ENCODE measurements around the gene RNF223. TPM values are rescaled to one million over a fixed set of nuclear protein-coding genes. Genes with fewer than 3 reads are reported as not detected.

RNF223 gene
- total RNA-seq, 4 donors from 2014 or later = not detected

- no peak for TF ChIP-seq POLR2AphosphoS5 (IDR thresholded peaks at IDR 0.05)
- TF ChIP-seq POLR2A (IDR thresholded peaks at IDR 0.05; ENCODE audit: low read depth) = no peak
- no peak for TF ChIP-seq EP300 (IDR thresholded peaks at IDR 0.05)
- TF ChIP-seq CTCF (IDR thresholded peaks at IDR 0.05) = no peak
- no peak for DNase-seq (ENCODE audit: extremely low spot score)
- no peaks in the 10 kb centered on the region for H3K9me3 ChIP-seq
- H3K4me3 ChIP-seq = no peak overlapping the region
- no peak overlapping the region for H3K27ac ChIP-seq (replicated peaks in 1 of 4)
- peaks cover 0 to 25% (median 10%) of the 10 kb centered on the region in 4 donors for H3K36me3 ChIP-seq
- no peaks in the 10 kb centered on the region for H3K27me3 ChIP-seq
- WGBS = 95% methylated on average over 22 of the region's 45 CpGs
- intact Hi-C loops (cut with DNase I) = no loop called here
- H3K4me1 ChIP-seq = no peaks in the 10 kb centered on the region
Measured at GRCh38 chr1:1090424-1091343, 16.6 kb upstream of the RNF223 start.

- Histone ChIP-seq H3K27ac (replicated peaks in 1 of 4) (no peak overlapping the region), H3K36me3 (peaks cover 0 to 25% (median 12%) of the 10 kb centered on the region in 4 donors), H3K27me3 (no peaks in the 10 kb centered on the region), H3K4me1 (no peaks in the 10 kb centered on the region), H3K4me3 (no peak overlapping the region), H3K9me3 (no peaks in the 10 kb centered on the region)
- 94% methylated on average over 16 of the region's 22 CpGs for WGBS
- DNase-seq (ENCODE audit: extremely low spot score) = no peak
- TF ChIP-seq CTCF (IDR thresholded peaks at IDR 0.05) (no peak), POLR2AphosphoS5 (IDR thresholded peaks at IDR 0.05) (no peak), EP300 (IDR thresholded peaks at IDR 0.05) (no peak), POLR2A (IDR thresholded peaks at IDR 0.05; ENCODE audit: low read depth) (no peak)
- intact Hi-C loops (cut with DNase I) = no loop called here
Measured at GRCh38 chr1:1089731-1090423, 15.8 kb upstream of the RNF223 start.

GRCh38 chr1:1088801-1089680 lies 14.9 kb upstream of the RNF223 start:
- intact Hi-C loops (cut with DNase I) = no loop called here
- TF ChIP-seq EP300 (IDR thresholded peaks at IDR 0.05) (no peak), POLR2AphosphoS5 (IDR thresholded peaks at IDR 0.05) (no peak), CTCF (IDR thresholded peaks at IDR 0.05) (no peak), POLR2A (IDR thresholded peaks at IDR 0.05; ENCODE audit: low read depth) (no peak)
- Histone ChIP-seq H3K27me3 (no peaks in the 10 kb centered on the region), H3K27ac (replicated peaks in 1 of 4) (no peak overlapping the region), H3K9me3 (no peaks in the 10 kb centered on the region), H3K36me3 (peaks cover 0 to 32% (median 15%) of the 10 kb centered on the region in 4 donors), H3K4me3 (no peak overlapping the region), H3K4me1 (no peaks in the 10 kb centered on the region)
- DNase-seq (ENCODE audit: extremely low spot score) = no peak
- 97% methylated on average over 10 of the region's 46 CpGs for WGBS

GRCh38 chr1:1088029-1088800 lies 14.1 kb upstream of the RNF223 start:
- TF ChIP-seq POLR2AphosphoS5 (IDR thresholded peaks at IDR 0.05) (no peak), CTCF (IDR thresholded peaks at IDR 0.05) (no peak), EP300 (IDR thresholded peaks at IDR 0.05) (no peak), POLR2A (IDR thresholded peaks at IDR 0.05; ENCODE audit: low read depth) (no peak)
- WGBS = 93% methylated on average over 23 of the region's 39 CpGs
- H3K36me3 ChIP-seq = peaks cover 0 to 38% (median 19%) of the 10 kb centered on the region in 4 donors

More at GRCh38 chr1:1088029-1088800, 14.1 kb upstream of the RNF223 start:
- intact Hi-C loops (cut with DNase I) = no loop called here
- Histone ChIP-seq H3K4me3 (no peak overlapping the region), H3K4me1 (no peaks in the 10 kb centered on the region), H3K9me3 (no peaks in the 10 kb centered on the region), H3K27ac (replicated peaks in 1 of 4) (no peak overlapping the region), H3K27me3 (no peaks in the 10 kb centered on the region)
- no peak for DNase-seq (ENCODE audit: extremely low spot score)

Measured in esophagus muscularis mucosa (tissue), 4 donors.